ENCODE results near the gene CNFN. TPM values are rescaled to one million over a fixed set of nuclear protein-coding genes. Genes with fewer than 3 reads are reported as not detected.

Gene CNFN
- total RNA-seq, 4 donors from 2014 or later, result 2.7 TPM; not detected in 3

GRCh38 chr19:42403586-42403985, 13.5 kb upstream of the CNFN start:
- Histone ChIP-seq H3K4me3 (no peak overlapping the region), H3K9me3 (no peaks in the 10 kb centered on the region), H3K36me3 (no peaks in the 10 kb centered on the region), H3K4me1 (peaks cover 6 to 17% (median 12%) of the 10 kb centered on the region in 4 donors), H3K27ac (no peak overlapping the region), H3K27me3 (no peaks in the 10 kb centered on the region)
- WGBS, 2 donors (ENCODE audit: low coverage in 1 of 2), result 67 to 97% methylated on average over 1 to 10 of the region's 10 CpGs
- intact Hi-C loops (cut with DNase I; ENCODE audit: low total_unique reads) (no loop called here), in situ Hi-C loops (cut with MboI; ENCODE audit: low pct_ligation_motif_present in 1 of 4, low pct_unique_long_range_greater_than_20kb in 1 of 4, low sequenced_read_pairs in 3 of 4) (no loop called here)
- no peak for DNase-seq
- TF ChIP-seq EP300 (IDR thresholded peaks at IDR 0.05; ENCODE audit: low read depth) (no peak), POLR2A (IDR thresholded peaks at IDR 0.05) (no peak), POLR2AphosphoS5 (IDR thresholded peaks at IDR 0.05) (no peak), CTCF (IDR thresholded peaks at IDR 0.05) (no peak)

GRCh38 chr19:42402376-42403116, 12.4 kb upstream of the CNFN start:
- 77% methylated on average over 33 of the region's 34 CpGs; no CpG with 5 or more reads in 1 of the 2 donors for WGBS, 2 donors (ENCODE audit: low coverage in 1 of 2)
- Histone ChIP-seq H3K27ac (no peak overlapping the region), H3K4me1 (peaks cover 11 to 22% (median 17%) of the 10 kb centered on the region in 4 donors), H3K27me3 (no peaks in the 10 kb centered on the region), H3K36me3 (no peaks in the 10 kb centered on the region), H3K9me3 (no peaks in the 10 kb centered on the region), H3K4me3 (peak overlapping the region in 1 of 4 donors; percentile 61)
- intact Hi-C loops (cut with DNase I; ENCODE audit: low total_unique reads), result no loop called here
- DNase-seq, result no peak
- in situ Hi-C loops (cut with MboI; ENCODE audit: low pct_ligation_motif_present in 1 of 4, low pct_unique_long_range_greater_than_20kb in 1 of 4, low sequenced_read_pairs in 3 of 4), result no loop called here
- TF ChIP-seq POLR2A (IDR thresholded peaks at IDR 0.05), result no peak
- TF ChIP-seq EP300 (IDR thresholded peaks at IDR 0.05; ENCODE audit: low read depth), result no peak
- no peak for TF ChIP-seq POLR2AphosphoS5 (IDR thresholded peaks at IDR 0.05)
- no peak for TF ChIP-seq CTCF (IDR thresholded peaks at IDR 0.05)

GRCh38 chr19:42401365-42402303, 11.5 kb upstream of the CNFN start:
- no peaks in the 10 kb centered on the region for H3K27me3 ChIP-seq
- H3K4me3 ChIP-seq, result peak overlapping the region; percentile 38 to 61 (median 50)
- no peaks in the 10 kb centered on the region for H3K9me3 ChIP-seq
- H3K27ac ChIP-seq, result peak overlapping the region; percentile 21 to 43 (median 42)
- 3% methylated on average over 9 to 55 of the region's 80 CpGs for WGBS, 2 donors (ENCODE audit: low coverage in 1 of 2)
- H3K36me3 ChIP-seq, result no peaks in the 10 kb centered on the region
- TF ChIP-seq CTCF (IDR thresholded peaks at IDR 0.05), result peak; percentile 71 to 89 (median 83)
- TF ChIP-seq EP300 (IDR thresholded peaks at IDR 0.05; ENCODE audit: low read depth), result no peak
- TF ChIP-seq POLR2A (IDR thresholded peaks at IDR 0.05), result no peak
- TF ChIP-seq POLR2AphosphoS5 (IDR thresholded peaks at IDR 0.05), result peak in 2 of 3 donors; percentile 16 to 32
- in situ Hi-C loops (cut with MboI; ENCODE audit: low pct_ligation_motif_present in 1 of 4, low pct_unique_long_range_greater_than_20kb in 1 of 4, low sequenced_read_pairs in 3 of 4), result no loop called here
- H3K4me1 ChIP-seq, result peaks cover 13 to 26% (median 23%) of the 10 kb centered on the region in 4 donors
- intact Hi-C loops (cut with DNase I; ENCODE audit: low total_unique reads), result no loop called here
- peak; percentile 83 for DNase-seq

- TF ChIP-seq POLR2AphosphoS5 (IDR thresholded peaks at IDR 0.05) (no peak), POLR2A (IDR thresholded peaks at IDR 0.05) (no peak), CTCF (IDR thresholded peaks at IDR 0.05) (no peak), EP300 (IDR thresholded peaks at IDR 0.05; ENCODE audit: low read depth) (no peak)
- no peak overlapping the region for H3K27ac ChIP-seq
- intact Hi-C loops (cut with DNase I; ENCODE audit: low total_unique reads) (no loop called here), in situ Hi-C loops (cut with MboI; ENCODE audit: low pct_ligation_motif_present in 1 of 4, low pct_unique_long_range_greater_than_20kb in 1 of 4, low sequenced_read_pairs in 3 of 4) (no loop called here)
- H3K27me3 ChIP-seq, result no peaks in the 10 kb centered on the region
- 91% methylated on average over 1 of the region's 1 CpG; no CpG with 5 or more reads in 1 of the 2 donors for WGBS, 2 donors (ENCODE audit: low coverage in 1 of 2)
- DNase-seq, result no peak
- H3K36me3 ChIP-seq, result no peaks in the 10 kb centered on the region
- H3K4me1 ChIP-seq, result peaks cover 13 to 34% (median 28%) of the 10 kb centered on the region in 4 donors
- no peak overlapping the region for H3K4me3 ChIP-seq
- H3K9me3 ChIP-seq, result no peaks in the 10 kb centered on the region
These were observed 10.3 kb upstream of the CNFN start for GRCh38 chr19:42400404-42400803.

Data from transverse colon (tissue), 4 donors.